ENCODE results near the gene TCEAL1.

The TCEAL1 gene

DNA sequence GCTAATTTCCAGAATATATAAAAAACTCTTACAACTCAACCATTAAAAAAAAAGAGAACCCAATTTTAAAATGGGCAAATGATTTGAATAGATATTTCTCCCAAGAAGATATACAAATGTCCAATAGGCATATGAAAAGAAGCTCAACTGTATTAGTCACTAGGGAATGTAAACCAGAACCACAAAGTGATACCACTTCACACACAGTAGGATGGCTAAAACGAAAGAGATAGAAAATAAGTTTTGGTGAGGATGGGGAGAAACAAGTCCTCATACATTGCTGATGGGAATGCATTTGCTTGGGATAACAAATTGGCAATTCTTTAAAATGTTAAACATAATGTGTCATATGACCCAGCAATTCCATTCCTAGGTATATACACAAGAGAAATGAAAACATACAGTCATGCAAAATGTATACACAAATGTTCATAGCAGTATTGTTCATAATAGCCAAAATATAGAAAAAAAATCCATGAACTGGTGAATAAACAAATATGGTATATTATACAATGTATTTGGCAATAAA lies 15.3 kb upstream of the TCEAL1 start:
- Histone ChIP-seq H3K9me3 (ENCODE audit: control insufficient read depth, low read length) (no peaks in the 10 kb centered on the region), H3K4me3 (ENCODE audit: low read length) (no peak overlapping the region), H3K36me3 (ENCODE audit: control insufficient read depth, insufficient read depth, low read length, severe bottlenecking) (peaks cover 3% of the 10 kb centered on the region), H3K9ac (ENCODE audit: low read length) (no peak overlapping the region), H3K27me3 (replicated peaks; ENCODE audit: control insufficient read depth, insufficient read depth, low read length) (peaks cover 3% of the 10 kb centered on the region), H3K4me1 (ENCODE audit: control insufficient read depth, insufficient read depth, low read length) (peaks cover 7% of the 10 kb centered on the region)
- DNase-seq (ENCODE audit: low read depth), result no peak

DNA sequence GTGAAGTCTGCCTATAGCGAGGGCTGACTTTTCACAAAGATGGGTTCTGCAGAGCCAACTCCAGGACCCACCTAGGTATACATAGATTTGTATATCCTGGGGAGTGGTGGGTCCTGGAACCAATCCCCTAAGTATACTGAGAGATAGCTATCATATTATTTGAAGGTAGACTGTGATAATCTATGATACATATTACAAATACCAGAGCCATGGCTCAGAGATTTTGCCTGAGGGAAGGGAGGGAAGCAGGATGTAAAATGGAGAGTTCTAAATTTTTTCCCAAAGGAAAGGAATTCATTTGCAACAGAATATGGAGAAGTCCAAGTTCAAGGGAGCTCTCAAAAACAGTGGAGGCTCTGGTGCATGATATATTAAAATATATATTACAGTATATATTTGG lies 13.8 kb upstream of the TCEAL1 start:
- H3K4me1 ChIP-seq (ENCODE audit: control insufficient read depth, insufficient read depth, low read length), result peaks cover 7% of the 10 kb centered on the region
- peaks cover 3% of the 10 kb centered on the region for H3K36me3 ChIP-seq (ENCODE audit: control insufficient read depth, insufficient read depth, low read length, severe bottlenecking)
- H3K4me3 ChIP-seq (ENCODE audit: low read length), result no peak overlapping the region
- H3K27me3 ChIP-seq (replicated peaks; ENCODE audit: control insufficient read depth, insufficient read depth, low read length), result peaks cover 3% of the 10 kb centered on the region
- H3K9ac ChIP-seq (ENCODE audit: low read length), result no peak overlapping the region
- DNase-seq (ENCODE audit: low read depth), result peak; percentile 45
- peaks cover 3% of the 10 kb centered on the region for H3K9me3 ChIP-seq (ENCODE audit: control insufficient read depth, low read length)

DNA sequence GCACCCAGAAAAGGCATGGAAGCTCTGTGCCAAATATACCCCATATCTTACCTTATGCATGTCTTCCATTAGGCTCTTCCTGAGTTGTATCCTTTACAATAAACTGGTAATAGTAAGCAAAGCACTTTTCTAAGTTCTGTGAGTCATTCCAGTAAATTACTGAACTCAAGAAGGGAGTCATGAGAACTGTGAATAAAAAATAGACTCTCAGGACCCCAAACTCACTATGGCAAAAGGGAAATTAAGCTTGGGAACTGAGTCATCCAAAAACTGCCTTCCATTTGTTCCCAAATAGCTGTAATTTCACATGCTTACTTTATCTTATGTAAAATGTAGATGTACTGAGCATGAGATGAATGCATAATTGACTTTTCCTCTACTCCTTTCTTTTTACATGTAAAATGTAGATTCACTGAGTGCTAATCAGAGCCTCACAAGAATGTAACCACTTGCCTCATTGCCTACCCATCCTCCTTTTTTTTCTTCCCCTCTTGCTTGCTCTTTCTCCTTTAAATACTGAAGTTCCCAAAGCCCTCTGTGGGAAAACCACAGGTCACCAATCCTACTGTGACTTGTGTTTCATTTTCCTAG lies 12.9 kb upstream of the TCEAL1 start:
- peaks cover 3% of the 10 kb centered on the region for H3K27me3 ChIP-seq (replicated peaks; ENCODE audit: control insufficient read depth, insufficient read depth, low read length)
- no peaks in the 10 kb centered on the region for H3K36me3 ChIP-seq (ENCODE audit: control insufficient read depth, insufficient read depth, low read length, severe bottlenecking)
- no peak for DNase-seq (ENCODE audit: low read depth)
- H3K4me3 ChIP-seq (ENCODE audit: low read length), result no peak overlapping the region
- no peak overlapping the region for H3K9ac ChIP-seq (ENCODE audit: low read length)
- H3K9me3 ChIP-seq (ENCODE audit: control insufficient read depth, low read length), result peaks cover 9% of the 10 kb centered on the region
- peaks cover 7% of the 10 kb centered on the region for H3K4me1 ChIP-seq (ENCODE audit: control insufficient read depth, insufficient read depth, low read length)

DNA sequence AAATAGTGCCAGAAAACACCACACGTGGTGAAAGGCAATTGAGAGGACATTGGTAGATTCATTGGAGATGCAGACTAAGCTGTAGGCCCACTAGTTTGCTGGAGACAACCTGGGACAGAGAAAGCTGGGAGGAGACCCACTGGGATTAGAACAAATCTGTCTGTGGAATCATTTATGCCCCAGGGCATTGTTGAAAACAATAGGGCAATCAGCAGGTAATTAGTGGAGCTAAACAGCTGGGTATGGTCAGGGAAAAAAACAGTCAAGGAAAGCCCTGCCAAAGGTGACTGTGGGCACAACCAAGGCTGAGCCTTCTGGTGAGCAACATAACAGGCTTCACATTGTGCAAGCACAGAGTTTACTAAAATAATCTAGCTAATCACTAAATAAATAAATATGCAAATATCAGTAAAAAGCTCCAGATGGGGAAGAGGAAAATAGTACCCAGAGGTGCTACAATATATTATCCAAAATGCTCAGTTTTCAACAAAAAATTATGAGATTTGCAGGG lies 12.0 kb upstream of the TCEAL1 start:
- Histone ChIP-seq H3K9ac (ENCODE audit: low read length) (no peak overlapping the region), H3K4me3 (ENCODE audit: low read length) (no peak overlapping the region), H3K27me3 (replicated peaks; ENCODE audit: control insufficient read depth, insufficient read depth, low read length) (peaks cover 3% of the 10 kb centered on the region), H3K4me1 (ENCODE audit: control insufficient read depth, insufficient read depth, low read length) (peaks cover 7% of the 10 kb centered on the region), H3K9me3 (ENCODE audit: control insufficient read depth, low read length) (peaks cover 9% of the 10 kb centered on the region), H3K36me3 (ENCODE audit: control insufficient read depth, insufficient read depth, low read length, severe bottlenecking) (no peaks in the 10 kb centered on the region)
- peak; percentile 50 for DNase-seq (ENCODE audit: low read depth)

DNA sequence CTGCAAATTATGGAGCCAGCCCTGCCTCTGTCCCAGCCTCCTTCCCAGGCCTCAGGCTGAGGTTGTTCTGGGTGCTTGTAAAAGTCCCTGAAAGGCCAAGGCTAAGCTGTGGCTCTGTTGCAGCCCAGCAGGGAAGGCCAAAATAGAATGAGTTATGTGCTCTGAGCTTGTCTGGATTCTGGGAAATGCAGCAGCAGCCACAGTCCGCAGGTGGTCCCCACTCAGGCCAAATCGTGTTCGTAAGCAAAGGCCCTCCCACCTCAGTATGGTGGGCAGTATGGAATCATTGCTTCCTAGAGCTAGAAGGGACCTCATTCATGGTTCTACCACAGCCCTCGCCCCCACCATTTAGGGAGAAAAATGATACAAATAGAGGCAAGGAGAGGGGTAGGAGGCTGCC lies 4.7 kb upstream of the TCEAL1 start:
- Histone ChIP-seq H3K9me3 (ENCODE audit: control insufficient read depth, low read length) (peaks cover 9% of the 10 kb centered on the region), H3K27me3 (replicated peaks; ENCODE audit: control insufficient read depth, insufficient read depth, low read length) (peaks cover 3% of the 10 kb centered on the region), H3K4me3 (ENCODE audit: low read length) (no peak overlapping the region), H3K36me3 (ENCODE audit: control insufficient read depth, insufficient read depth, low read length, severe bottlenecking) (no peaks in the 10 kb centered on the region), H3K9ac (ENCODE audit: low read length) (no peak overlapping the region), H3K4me1 (ENCODE audit: control insufficient read depth, insufficient read depth, low read length) (peaks cover 4% of the 10 kb centered on the region)
- DNase-seq (ENCODE audit: low read depth), result no peak

DNA sequence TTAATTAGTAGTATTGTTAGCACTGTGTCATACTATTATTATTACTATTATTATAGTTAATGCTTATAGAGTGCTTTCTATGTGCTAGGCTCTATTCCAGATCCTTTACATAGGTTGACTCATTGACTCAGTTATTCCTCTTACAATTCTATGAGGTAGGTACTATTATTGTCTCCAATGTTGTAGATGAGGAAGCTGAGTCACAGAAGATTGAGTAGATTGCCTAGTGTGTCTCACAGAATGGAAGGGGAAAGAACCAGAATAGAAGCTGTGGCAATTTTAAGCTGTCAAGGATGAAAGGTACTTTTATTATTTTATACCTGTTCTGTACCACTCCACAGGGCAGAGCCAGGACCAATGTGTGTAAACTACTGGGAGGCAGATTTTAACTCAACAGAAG lies 1.9 kb upstream of the TCEAL1 start:
- no peak for DNase-seq (ENCODE audit: low read depth)
- Histone ChIP-seq H3K27me3 (replicated peaks; ENCODE audit: control insufficient read depth, insufficient read depth, low read length) (peaks cover 3% of the 10 kb centered on the region), H3K9ac (ENCODE audit: low read length) (no peak overlapping the region), H3K9me3 (ENCODE audit: control insufficient read depth, low read length) (no peaks in the 10 kb centered on the region), H3K4me1 (ENCODE audit: control insufficient read depth, insufficient read depth, low read length) (peaks cover 13% of the 10 kb centered on the region), H3K4me3 (ENCODE audit: low read length) (no peak overlapping the region), H3K36me3 (ENCODE audit: control insufficient read depth, insufficient read depth, low read length, severe bottlenecking) (no peaks in the 10 kb centered on the region)

DNA sequence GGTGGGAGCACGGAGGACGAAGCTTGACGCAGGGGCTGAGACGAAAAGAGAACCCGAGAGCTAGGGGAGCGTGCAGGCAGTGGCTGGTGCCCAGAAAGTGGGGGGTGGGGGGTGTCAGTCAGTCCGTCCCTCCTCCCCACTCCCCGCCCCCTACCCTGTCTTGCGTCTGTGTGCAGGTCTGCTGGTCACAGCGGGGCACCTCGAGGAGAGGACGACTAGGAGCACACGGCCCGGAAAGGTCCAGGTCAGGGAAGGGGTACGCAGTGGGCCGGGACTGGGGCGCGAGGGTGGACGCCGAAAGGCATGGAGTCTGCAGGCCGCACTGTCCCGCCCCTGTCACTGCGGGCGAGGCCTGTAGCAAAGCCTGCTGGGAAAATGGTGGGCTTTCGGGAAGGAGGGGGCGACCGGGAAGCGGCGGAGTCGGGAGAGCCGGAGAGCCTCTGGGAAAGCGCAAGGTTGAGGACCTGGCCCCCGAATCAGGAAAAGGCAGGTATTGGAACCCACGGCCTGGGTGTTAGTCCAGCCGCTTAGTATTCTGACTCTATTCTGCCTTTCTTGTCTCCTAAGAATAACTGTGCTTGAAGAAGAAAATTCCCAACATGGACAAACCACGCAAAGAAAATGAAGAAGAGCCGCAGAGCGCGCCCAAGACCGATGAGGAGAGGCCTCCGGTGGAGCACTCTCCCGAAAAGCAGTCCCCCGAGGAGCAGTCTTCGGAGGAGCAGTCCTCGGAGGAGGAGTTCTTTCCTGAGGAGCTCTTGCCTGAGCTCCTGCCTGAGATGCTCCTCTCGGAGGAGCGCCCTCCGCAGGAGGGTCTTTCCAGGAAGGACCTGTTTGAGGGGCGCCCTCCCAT lies 769 bp downstream of the TCEAL1 start:
- H3K4me1 ChIP-seq (ENCODE audit: control insufficient read depth, insufficient read depth, low read length), result peaks cover 13% of the 10 kb centered on the region
- DNase-seq (ENCODE audit: low read depth), result peak; percentile 69
- H3K4me3 ChIP-seq (ENCODE audit: low read length), result peak overlapping the region; percentile 88
- H3K36me3 ChIP-seq (ENCODE audit: control insufficient read depth, insufficient read depth, low read length, severe bottlenecking), result no peaks in the 10 kb centered on the region
- H3K27me3 ChIP-seq (replicated peaks; ENCODE audit: control insufficient read depth, insufficient read depth, low read length), result peaks cover 3% of the 10 kb centered on the region
- H3K9me3 ChIP-seq (ENCODE audit: control insufficient read depth, low read length), result no peaks in the 10 kb centered on the region
- peak overlapping the region; percentile 91 for H3K9ac ChIP-seq (ENCODE audit: low read length)

DNA sequence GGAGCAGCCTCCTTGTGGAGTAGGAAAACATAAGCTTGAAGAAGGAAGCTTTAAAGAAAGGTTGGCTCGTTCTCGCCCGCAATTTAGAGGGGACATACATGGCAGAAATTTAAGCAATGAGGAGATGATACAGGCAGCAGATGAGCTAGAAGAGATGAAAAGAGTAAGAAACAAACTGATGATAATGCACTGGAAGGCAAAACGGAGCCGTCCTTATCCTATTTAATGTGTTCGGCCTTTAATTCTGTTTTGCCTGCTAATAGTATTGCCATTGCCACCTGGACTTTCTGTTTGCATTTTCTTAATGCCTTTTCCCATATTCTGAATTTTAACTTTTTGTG lies 1.4 kb downstream of the TCEAL1 start:
- Histone ChIP-seq H3K4me1 (ENCODE audit: control insufficient read depth, insufficient read depth, low read length) (peaks cover 13% of the 10 kb centered on the region), H3K36me3 (ENCODE audit: control insufficient read depth, insufficient read depth, low read length, severe bottlenecking) (no peaks in the 10 kb centered on the region), H3K9me3 (ENCODE audit: control insufficient read depth, low read length) (no peaks in the 10 kb centered on the region), H3K9ac (ENCODE audit: low read length) (peak overlapping the region; percentile 91), H3K27me3 (replicated peaks; ENCODE audit: control insufficient read depth, insufficient read depth, low read length) (peaks cover 3% of the 10 kb centered on the region), H3K4me3 (ENCODE audit: low read length) (peak overlapping the region; percentile 88)
- no peak for DNase-seq (ENCODE audit: low read depth)

DNA sequence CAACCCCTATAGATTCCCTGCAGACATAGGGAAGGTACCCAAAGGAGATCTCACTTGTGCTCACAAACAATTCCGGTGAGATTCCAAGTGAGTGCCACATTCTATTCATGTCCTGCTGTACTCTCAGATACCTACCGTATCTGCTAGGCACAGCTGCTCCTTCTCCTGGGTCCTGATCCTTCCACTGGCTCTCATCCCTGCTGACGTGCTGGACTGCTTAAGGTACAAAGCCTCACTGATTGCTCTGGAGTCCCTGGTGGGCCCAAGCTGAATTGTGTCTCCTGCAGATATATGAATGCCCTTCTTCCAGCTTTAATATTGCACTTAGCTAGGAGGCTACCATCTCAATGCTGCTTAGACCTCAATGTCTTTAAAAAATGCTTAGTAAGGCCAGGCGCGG lies 2.4 kb downstream of the TCEAL1 start:
- H3K27me3 ChIP-seq (replicated peaks; ENCODE audit: control insufficient read depth, insufficient read depth, low read length), result peaks cover 3% of the 10 kb centered on the region
- no peaks in the 10 kb centered on the region for H3K36me3 ChIP-seq (ENCODE audit: control insufficient read depth, insufficient read depth, low read length, severe bottlenecking)
- H3K4me3 ChIP-seq (ENCODE audit: low read length), result peak overlapping the region; percentile 88
- H3K9ac ChIP-seq (ENCODE audit: low read length), result no peak overlapping the region
- no peaks in the 10 kb centered on the region for H3K9me3 ChIP-seq (ENCODE audit: control insufficient read depth, low read length)
- peaks cover 13% of the 10 kb centered on the region for H3K4me1 ChIP-seq (ENCODE audit: control insufficient read depth, insufficient read depth, low read length)
- DNase-seq (ENCODE audit: low read depth), result no peak

DNA sequence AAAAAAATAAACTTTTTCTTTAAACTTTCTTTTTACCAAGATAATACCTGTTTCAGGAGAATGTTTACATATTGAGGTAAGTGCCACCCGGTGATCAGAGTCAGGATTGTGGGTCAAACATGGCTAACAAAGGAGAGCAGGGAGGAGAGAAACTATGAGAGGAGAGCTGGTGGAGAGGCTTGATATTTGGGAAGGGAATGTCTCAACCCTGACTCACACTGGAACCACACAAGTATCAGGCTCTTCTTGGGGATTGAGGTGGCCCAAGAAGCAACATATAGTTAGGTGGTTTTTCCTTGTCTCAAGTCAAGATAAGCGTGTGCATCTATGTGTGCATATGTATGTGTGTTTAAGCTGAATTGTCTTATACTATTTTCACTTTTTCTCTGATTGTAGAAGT lies 6.7 kb downstream of the TCEAL1 start:
- DNase-seq (ENCODE audit: low read depth), result no peak
- no peaks in the 10 kb centered on the region for H3K9me3 ChIP-seq (ENCODE audit: control insufficient read depth, low read length)
- H3K27me3 ChIP-seq (replicated peaks; ENCODE audit: control insufficient read depth, insufficient read depth, low read length), result no peaks in the 10 kb centered on the region
- no peaks in the 10 kb centered on the region for H3K36me3 ChIP-seq (ENCODE audit: control insufficient read depth, insufficient read depth, low read length, severe bottlenecking)
- H3K4me3 ChIP-seq (ENCODE audit: low read length), result no peak overlapping the region
- no peak overlapping the region for H3K9ac ChIP-seq (ENCODE audit: low read length)
- peaks cover 7% of the 10 kb centered on the region for H3K4me1 ChIP-seq (ENCODE audit: control insufficient read depth, insufficient read depth, low read length)

DNA sequence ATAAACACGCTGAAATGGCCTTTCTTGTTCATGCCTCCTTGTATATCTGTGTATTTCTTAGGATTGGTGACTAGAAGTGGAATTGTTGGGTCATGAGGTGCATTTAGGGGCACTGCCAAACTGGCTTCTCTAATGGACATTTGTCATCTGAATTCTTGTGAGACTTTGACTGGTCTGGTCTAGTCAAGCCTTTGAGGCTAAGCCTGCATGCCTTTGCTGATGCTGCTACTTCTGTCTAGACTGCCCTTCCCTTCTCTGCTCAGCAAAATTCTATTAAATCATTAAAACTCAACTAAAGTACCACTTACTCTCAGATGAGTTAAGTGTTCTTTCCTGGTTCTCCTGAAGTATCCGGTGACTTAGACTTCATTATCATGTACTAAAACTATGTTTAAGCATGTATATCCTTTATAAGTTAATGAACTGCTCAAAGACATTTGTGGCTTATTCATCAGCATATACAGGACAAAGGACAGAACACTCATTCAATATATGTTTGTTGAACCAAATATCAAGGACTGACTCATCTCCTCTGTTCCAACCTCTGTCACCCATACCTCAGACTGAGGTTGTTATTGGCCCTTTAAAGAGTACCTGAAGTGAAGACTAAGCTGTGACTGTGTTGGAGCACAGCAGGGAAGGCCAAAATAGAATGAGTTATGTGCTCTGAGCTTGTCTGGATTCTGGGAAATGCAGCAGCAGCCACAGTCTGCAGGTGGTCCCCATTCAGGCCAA lies 9.0 kb downstream of the TCEAL1 start:
- Histone ChIP-seq H3K27me3 (replicated peaks; ENCODE audit: control insufficient read depth, insufficient read depth, low read length) (peaks cover 8% of the 10 kb centered on the region), H3K36me3 (ENCODE audit: control insufficient read depth, insufficient read depth, low read length, severe bottlenecking) (no peaks in the 10 kb centered on the region), H3K9ac (ENCODE audit: low read length) (no peak overlapping the region), H3K4me1 (ENCODE audit: control insufficient read depth, insufficient read depth, low read length) (peaks cover 5% of the 10 kb centered on the region), H3K9me3 (ENCODE audit: control insufficient read depth, low read length) (no peaks in the 10 kb centered on the region), H3K4me3 (ENCODE audit: low read length) (no peak overlapping the region)
- DNase-seq (ENCODE audit: low read depth), result no peak

All from adipocyte (in vitro differentiated cells).